ELR (cell line): ENCODE measurements around the gene PMPCA.
A peak's percentile ranks its signal among the peaks of the same experiment; 100 is the strongest.

Experiments used
- DNase-seq: peaks from one replicate; pipeline ENCODE4 v3.0.0-alpha.2; 2015; ENCODE audit warnings: low read depth

Gene PMPCA

DNA sequence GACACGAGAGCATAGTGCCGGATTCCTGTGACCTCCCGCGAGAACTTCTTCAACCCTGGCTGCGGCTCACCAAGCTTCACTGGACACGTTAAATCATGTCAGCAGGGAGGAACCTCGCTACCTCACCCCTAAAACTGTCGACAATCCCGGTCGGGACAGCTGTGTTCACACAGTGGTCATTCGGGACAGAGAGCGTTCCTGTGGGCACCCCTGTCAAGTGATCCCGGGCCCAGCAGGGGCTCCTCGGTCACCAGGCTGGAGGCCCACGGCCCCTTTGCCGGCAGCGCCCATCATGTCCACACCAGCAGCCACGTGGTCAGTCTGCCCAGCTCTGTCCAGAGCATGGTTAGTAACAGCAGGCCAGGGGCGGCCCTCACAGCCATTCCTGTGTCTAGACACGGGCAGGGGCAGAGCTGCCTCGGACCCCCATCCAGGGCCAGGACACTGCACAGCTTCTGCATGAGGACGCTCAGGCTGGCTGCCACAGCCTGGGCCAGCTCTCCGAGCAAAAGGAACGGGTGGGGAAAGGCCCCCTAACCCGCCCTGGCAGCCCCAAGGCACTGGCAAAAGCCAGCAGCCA is 25.7 kb downstream of the PMPCA start:
- DNase-seq: no peak

DNA sequence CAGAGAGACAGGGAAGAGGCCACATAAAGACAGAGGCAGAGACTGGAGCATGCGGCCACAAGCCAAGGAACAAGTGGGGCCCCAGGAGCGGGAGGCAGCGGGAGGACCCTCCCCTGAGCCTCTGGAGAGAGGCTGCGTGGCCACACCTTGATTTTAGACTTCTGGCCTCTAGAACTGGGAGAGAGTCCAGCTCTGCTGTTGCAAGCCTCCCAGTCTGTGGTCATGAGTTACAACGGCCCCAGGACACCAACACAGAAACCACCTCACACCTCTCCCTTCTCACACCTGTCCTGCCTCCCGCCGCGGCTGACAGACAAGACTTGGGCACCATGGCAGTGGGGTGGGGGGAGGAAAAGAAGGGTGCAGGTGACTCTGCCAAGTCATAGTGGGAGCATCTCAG is 27.0 kb downstream of the PMPCA start:
- peak; percentile 20 for DNase-seq

DNA sequence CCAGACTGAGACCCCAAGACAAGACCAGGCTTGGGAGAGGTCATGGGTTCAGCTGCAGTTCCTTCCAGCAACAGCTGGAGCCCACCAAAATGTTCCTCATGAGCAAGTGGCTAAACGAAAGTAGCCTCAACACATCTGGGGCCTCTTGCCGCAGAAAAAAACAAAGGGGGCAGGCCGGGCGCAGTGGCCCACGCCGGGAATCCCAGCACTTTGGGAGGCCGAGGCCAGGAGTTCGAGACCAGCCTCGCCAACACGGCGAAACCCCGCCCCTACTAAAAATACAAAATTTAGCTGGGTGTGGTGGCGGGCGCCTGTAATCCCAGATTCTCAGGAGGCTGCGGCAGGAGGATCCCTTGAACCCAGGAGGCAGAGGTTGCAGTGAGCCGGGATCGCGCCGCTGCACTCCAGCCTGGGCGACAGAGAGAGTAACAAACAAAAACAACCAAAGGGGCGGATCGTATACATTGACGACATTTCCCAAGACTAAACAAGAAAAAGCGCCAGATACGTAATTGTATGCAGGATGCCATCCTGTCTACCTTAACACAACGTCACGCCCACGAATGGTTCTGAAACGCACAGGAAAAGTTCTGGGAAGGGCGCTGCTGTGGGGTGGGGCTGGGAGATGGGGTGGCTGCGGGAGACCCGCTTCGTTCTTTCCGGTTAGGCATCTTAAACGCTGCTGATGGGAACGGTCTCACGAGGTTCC is 27.5 kb downstream of the PMPCA start:
- DNase-seq: no peak

DNA sequence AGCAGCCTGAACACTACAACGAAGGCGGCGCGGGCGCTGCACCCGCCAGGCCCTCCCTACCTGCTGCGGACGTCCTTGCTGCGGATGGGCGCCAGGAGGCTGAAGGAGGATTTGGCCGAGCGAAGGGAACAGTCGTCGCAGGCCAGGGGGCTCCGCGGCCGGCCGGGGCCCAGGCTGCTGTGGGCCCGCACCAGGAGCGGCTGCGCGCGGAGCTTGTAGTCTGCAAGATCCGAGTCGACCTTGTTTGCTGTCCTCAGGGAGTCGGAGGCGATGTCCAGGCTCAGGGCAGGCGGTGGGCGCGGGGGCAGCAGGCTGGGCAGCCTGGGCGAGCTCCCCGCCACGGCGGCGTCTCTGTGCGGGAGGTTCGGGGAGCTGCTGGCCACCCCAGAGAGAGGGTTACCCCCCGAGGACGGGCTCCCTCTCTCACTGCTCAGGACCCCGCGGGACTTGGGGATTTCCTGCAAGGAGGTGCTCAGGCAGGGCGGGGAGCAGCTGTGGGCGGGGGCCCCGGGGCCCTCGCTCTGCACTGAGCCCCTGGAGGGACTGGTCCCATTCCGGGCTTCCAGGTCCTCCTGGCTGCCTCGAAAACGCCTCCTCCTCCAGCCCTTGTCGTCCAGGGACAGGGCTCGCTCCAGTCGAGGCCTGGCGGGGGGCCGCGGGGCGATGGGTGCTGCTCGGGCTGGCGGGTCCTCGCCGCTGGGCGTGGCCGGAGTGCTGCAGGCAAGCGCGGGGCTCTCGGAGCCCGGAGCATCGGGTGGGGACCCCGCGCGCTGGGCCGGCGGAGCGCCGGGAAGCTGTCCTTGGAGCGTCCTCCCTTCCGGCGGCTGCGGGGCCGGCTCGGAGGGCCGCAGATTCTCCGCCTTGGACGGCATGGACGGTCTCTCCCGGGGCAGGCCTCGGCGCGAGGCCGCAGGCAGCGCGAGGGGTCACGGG is 28.4 kb downstream of the PMPCA start:
- peak; percentile 63 for DNase-seq

DNA sequence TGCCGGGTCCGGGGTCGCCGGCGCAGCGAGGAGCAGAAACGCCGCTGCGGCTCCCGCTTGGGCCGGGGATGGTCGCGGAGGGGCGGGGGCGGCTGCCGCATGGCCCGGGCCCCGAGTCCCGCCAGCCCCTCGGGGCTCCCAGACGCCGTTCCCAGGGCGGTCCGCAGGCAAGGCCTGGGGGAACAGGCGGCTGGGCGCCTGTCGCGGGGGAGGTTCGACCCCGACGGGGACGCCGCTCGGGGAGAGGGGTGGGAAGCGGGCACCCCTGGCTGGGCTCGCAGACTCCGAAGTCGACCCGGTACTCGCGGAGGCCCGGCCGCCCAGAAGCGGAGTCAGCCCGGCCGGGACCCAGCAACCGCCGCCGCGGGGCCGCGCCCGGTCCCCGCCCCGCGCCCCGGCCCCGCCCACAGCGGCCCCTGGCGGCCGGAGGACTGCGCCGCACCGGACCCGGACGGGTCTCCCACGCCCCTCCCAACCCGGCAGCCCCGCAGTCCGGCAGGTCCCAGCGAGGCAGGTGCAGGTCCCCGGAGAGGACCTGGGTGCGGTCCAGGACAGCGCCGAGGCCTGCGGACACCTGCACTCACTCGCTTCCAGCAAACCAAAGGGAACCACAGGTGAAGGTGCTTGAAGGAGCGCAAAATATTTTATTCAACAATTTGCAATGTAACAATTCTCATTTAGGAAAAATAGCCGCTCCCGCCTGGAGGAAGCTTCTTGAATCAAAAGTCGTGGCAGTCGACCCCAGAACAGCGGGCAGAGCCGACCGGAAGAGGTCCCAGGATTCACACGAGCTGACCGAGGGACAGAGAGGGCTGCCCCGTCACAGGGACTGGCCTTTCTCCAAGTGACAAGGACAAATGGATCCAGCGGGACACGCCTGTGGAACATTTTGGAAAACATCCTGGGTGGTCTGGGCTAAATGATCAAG is 29.3 kb downstream of the PMPCA start, which contains the start of gene INPP5E:
Gene INPP5E (minus strand): TSS at position 365 of the 928 bp plus-strand sequence. CDS start 426 bp downstream, outside the sequence.
- peak; percentile 78 for DNase-seq

DNA sequence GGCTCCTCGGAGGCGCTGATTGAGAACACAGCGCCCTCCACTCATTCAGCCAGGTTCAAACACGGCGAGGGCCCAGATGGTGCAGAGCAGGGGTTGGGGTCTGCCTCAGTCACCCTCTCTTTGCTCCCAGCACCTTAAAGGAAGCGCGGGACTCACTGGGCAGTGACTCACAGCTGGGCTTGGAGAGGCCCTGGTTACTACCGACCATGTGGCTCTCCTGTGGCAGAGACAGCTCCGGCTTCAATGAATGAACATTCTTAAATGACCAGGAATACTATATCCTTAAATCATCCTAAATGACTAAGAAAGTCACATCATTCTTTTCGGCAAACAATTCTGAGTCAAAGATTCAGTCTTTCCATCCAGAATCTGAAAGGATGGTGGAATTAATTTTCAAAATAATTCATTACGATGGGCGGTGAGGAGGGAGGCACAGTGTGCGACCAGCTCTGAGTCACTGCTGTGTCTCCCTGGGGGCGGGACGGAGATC is 30.8 kb downstream of the PMPCA start:
- DNase-seq: peak; percentile 72

DNA sequence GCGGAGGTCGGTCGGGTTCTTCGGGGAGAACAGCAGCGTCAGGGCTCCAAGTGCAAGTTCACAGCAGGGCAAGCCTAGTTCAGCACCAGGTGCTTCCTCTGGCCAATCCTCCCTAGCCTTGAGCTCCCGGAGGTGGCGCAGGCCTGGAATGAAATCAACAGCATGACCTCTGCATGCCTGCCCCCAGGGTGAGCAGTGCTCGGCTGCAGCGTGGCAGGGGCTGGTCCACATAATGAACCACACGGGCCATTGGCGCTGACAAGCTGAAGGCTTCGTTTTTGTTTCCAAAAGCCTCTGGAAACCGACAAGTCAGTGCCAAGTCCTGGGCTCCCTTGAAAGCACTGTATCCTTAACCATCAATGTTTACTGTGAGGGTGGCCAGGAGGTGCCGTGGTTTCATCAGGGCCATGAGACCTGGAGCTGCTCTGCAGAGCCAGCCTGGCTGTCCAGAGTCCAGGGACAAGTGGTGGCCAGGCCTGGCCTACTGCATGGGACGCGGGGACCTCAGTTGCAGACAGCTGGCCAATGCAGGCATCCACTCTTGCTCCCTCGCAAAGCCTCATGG is 31.3 kb downstream of the PMPCA start:
- no peak for DNase-seq

DNA sequence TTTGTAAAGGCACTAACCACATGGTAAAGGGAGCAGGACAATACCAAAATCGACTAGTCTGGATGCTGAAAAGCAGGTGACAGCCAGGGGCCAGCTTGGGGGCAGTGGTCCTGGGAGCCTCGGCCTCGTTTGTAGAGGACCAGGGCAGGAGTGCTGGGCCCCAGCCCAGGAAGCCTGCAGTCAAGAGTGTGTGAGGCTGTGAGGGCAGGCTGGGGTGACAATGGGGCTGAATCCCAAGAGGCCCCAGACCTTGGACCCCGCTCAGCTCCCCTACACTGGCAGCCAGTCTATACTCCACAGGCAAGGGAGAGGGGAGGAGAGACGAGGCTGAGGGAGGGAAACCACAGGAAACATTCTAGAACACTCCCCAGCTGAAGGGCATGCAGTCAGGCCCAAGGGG is 31.8 kb downstream of the PMPCA start:
- DNase-seq: no peak

DNA sequence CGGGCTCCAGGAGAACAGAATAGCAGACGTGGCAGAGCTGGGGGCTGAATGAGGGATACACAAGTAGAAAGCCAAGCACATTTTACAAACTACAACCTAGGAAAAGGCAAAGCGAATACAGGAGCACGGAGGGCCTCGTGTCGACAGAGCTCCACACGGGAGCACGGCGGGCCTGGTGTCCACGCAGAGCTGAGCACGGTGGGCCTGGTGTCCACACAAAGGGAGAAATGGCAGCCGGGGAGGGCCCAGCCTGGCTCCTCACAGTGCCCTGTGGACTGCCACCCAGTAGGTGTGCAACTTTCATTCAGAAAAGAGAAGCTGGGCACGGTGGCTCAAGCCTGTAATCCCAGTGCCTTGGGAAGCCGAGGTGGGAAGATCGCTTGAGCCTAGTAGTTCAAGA is 32.6 kb downstream of the PMPCA start:
- no peak for DNase-seq

DNA sequence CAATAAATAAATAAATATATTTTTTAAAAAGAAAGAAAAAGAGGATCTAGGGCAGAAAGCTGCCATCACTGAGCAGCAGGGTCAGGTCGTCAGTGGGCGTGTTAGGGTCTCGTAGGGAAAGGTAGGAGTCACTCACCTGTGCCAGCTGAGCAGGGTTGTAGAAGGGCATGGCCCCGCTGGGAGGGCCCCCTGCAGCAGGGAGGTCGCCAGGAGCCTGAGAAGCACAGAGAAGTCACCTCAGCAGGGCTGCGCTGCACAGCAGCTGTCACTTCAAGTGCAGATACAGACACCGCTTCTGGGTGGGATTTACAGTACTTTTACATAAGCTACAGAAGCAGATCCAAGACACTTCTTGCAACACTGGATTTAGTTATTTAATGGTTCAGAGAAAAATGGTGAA is 33.2 kb downstream of the PMPCA start:
- no peak for DNase-seq

DNA sequence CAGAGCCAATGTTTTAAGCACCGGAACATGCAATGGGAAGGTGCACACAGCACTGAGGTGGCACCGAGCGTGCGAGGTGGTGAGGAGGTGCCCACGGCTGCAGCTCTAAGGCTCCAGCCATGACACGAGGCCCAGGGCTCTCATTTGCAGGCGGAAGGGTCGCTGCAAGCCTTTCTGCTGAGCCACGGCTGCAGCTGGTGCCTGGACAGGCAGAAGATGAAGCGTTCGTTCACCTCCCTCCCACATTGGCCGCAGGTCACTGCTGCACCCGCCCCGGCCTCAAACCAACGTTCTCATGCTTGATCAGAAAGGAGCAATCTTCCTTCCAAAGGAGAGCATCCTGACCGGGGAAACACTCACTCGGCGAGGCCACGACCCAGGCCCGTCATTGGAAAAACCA is 33.6 kb downstream of the PMPCA start:
- DNase-seq: no peak

DNA sequence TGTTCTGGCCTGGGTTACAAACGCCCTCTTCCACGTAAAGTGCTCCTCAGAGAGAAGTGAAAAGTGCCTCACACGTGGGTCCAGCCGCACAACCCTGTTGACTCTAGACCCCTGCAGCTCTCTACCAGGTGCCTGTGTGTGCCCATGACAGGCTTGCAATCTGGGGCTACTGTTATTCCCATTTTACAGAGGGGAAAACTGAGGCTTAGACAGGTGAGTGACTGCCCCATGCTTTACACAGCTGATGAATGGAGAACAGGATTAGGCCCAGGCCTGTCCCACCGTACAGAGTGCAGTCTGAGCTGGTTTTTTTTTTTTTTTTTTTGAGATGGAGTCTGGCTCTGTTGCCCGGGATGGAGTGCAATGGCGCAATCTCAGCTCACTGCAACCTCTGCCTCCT is 35.3 kb downstream of the PMPCA start:
- DNase-seq: no peak

DNA sequence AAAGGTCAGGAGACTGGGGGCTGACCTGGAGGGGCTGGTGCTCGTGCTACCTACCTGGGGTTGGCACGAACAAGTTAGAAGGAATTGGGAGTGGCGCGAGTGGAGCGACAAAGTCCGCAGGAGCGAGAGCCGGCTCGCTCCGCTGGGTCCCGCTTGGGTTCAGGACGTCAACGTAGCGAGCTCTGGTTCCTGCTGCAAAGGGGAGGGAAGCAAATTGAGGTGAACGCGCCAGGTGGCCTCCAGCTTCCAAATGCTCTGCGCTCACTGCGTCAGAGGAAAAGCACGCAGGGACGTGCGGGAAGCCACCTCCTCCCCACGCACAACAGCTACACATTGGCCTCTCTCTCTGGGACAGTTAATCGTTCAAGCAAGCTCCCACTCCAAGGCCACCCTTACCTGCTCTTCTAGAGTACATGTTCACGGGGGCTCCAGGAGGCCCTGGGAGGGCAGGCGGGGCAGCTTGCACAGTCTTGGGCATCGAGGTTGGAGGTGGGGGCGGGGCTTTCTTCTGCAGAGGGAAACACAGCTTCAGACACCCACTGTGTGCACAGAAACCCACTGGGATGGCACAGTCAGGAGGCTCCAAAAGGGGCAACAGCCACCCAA is 36.8 kb downstream of the PMPCA start:
- no peak for DNase-seq

DNA sequence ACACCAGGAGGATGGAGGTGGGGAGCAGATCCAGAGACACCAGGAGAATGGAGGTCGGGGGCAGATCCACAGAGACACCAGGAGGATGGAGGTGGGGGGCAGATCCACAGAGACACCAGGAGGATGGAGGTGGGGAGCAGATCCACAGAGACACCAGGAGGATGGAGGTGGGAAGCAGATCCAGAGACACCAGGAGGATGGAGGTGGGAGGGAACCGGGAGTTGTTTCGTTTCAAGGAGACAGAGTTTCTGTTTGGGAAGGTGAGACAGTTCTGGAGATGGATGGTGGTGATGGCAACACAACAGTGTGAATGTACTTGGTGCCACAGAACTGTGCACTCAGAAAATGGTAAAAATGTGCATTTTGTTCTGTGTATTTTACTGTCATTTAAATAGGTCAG is 38.2 kb downstream of the PMPCA start:
- no peak for DNase-seq

DNA sequence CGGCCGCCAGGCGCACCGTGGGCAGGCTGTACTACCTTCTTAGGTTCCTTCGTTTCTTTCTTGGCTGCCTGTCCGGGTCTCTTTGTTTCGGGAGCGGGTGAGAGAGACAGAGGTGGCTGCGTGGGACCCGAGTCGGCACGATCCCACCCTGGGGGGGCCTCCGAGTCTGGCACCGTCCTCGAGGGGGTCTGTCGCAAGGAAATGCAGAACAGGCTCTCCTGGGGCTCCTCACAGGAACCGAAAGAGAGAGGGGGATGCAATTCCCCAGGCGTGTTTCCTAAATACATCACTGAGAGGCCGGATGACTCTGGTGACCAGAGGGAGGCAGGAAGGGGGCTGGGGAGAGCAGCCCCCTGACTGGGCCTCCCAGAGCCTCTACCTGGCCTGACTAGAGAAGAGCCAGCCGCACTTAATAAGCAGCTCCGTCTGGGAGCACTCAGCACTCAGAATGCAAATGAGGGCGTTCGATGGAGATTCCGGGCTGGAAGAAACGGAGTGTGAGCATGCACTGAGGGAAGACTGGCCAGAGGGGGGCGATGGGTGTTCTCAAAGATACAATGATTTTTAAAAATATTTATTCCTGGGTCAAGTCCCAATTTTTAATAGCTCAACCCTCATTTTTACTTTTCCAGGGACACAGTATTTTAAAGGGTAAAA is 40.9 kb downstream of the PMPCA start:
- no peak for DNase-seq

DNA sequence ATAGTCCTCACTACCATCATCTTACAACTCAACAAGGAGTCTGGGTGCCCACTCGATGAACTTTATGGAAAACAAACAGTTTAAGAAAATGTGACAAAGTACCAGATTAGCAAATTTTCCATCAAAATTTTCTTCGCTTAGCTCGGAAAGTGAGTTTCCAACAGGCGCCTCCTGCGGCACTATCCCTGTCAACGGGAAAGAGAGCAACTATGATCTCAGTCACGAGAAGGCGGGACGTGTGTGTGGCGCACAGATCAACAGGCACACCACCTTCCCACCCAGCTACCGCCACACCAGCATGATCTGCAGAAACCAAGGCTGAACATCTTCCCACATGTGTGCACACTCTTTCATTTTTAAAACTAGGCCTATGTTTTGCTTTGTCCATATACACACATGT is 42.9 kb downstream of the PMPCA start:
- no peak for DNase-seq

DNA sequence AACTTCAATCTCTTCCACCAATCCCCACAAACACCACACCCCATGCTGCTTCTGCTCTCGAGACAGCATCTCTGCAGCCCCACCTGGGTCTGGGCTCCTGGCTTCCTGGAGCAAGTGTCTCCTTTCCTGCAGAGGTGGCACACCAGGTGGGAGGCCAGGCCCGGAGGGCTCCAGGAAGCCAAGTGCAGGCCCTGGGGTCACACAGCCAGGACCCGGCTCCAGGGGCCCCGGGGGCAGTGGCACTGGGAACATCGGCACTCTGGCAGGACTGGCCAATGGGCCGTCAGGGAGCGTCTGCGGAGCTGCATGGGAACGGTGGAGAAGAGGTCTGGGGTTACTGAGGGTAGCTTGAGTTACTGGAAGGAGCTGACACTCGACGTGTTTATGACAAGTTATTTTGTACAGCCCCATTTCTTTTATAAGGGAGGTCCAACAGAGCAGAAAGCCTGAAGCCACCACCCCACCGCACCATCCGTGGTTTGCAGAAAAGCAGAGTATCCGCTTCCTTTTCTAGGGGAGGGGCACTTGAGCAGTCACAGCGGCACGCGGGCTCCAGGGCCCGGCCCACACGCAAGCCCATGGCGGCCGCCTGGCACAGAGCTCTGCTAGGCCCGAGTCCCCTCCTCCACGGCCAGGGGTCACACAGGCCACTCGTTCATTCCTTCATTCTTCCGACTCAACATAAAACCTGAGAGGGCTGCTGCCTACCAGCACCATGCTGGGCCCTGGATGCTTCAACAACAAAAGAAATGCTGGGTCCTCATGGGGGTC is 43.8 kb downstream of the PMPCA start:
- no peak for DNase-seq

DNA sequence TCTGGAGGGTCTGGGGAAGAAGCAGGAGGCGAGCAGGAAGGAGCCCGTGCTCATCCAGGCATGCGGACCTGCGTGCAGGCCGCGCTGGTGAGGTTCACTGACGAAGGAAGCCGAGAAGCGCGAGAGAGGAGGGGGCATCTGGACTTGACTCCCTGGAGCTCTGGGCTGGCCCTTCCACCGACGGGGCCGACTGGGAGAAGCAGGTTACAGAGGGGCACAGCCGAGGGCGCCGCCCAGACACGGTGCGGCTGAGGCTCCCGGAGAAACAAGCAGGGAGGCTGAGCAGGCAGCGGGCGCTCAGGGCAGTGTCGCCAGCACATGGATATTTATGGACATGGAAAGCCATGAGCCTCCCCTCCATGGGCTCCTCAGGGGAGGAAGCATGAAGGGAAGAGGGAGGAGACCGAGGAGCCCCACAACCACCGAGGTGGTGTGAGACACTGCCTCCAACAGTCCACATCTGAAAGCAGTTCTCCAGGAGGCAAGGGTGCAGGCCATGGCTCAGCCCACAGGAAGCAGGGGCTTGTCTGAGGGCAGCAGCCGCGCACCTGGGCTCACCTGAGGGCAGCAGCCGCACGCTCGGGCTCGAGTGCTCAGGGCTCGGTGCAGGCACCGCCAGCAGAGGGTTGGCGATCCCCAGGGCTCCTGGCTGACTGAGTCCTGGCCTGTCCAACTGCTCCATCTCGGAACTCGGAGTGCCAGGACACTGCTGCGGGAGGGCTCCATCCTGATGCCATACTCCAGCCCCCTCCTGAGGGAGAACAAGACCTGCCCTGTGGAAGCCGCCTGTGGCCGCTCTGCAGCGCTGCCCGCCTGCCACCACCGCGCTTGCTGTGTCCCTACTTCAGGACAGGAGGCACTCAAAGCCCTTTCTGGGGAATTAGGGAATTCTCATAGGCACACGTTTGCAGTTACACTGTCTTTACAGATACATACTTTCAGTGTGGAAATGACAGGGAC is 44.9 kb downstream of the PMPCA start:
- no peak for DNase-seq
